ENCODE data around the gene UGT1A5.

UGT1A5 gene

DNA sequence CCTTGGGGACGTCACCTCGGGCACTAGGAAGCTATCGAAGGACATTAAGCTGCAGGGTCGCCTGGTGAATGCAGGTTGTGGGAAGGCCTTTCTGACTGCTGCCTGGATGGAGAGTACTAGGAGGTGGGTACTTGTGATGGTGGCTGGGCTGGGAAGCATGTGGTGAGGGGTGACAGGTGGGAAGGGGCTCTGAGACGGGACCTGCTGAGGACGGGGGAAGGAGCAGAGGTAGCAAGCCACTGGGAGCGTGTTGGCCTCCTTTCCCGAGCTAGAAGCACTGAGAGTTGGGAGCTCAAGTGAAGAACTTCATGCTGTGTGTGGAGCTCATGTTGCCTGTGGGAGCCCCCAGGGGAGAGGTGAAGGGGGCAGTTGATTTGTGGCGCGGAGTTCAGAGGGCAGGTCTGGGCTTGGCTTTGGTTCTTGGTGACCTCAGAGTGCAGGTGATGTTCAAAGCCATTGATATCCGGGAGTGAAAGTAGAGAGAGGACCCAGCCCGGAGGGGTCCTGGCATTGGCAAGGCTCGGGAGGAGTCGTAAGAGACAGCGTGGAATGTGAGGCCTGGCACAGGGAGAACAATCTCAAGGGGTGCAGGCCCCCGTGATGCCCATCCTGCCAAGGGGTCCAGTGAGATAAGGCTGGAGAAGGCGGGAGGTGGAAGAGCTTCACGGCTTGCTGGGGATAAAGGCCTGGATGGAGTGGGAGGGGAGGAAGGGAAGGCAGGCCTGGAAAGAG is 78.6 kb downstream of the UGT1A5 start:
- DNase-seq: no peak

DNA sequence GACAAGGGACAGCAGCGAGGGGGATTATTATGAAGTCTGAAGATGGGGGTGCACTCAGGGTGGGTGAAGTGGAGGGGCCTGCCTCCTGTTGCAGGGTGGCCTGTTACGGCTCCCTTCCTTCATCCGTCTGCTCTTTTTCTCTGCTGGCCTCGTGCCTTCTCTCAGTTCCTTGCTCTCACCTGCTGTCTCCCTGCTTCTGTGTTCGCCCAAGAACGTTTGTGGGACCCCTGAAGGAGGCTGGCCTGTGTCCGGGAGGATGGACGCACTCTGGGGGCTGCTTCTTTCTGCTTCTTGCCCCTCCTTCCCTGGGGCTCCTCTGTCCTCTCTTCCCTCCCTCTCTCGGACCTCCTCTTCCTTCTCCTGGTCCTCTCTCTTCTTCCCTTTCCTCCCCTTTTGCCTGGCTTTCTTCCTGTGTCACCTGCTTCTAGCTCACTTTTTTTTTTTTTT is 79.2 kb downstream of the UGT1A5 start:
- DNase-seq: no peak

DNA sequence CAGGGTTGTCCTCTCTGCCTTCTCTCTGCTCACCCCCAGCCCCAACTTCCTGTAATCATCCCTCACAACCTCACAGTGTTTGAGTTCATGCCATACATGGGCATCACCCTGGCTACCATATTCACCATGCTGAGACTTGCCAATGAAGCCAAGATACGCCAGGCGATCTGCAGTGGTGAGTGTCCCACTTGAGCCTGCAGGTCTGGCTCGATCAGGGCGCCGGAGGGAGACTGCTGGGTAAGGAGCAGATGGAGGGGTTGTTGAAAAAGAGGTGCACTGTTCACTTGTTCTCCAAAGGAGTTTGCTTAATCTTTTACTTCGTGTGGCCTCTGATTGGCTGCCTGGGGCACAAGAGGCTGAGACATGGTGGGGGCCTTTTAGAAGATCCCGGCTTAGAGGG is 80.0 kb downstream of the UGT1A5 start:
- DNase-seq: no peak

DNA sequence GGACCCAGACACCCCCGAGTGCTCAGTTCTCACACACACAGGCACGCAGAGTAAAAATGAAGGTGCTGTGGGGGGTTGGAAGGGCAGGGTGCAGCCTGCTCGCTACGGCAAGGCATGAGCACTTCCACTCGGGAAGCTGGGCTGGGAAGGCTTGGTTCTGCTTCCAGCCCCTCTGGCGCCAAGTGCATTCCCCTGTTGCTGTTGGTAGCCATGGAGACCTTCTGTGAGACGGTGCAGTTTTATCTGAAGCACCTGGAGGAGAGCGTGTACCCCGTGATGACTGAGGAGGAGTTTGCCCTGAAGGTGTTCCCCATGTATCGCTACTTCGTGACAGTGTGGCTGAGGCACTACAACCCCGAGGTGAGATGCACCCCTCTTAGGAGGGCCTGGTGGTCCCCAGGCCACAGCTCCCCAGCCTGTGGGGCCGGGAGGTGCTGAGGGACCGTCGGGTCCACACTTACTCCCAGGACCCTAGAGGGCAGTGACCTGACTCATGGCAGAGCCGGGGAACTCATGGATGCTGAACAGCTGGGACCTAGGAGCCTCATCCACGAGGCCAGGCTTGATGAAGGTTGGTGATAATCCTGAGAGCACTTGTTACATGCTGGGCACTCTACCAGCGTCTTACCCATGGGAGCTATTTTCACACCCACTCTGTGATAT is 80.9 kb downstream of the UGT1A5 start:
- DNase-seq: no peak

DNA sequence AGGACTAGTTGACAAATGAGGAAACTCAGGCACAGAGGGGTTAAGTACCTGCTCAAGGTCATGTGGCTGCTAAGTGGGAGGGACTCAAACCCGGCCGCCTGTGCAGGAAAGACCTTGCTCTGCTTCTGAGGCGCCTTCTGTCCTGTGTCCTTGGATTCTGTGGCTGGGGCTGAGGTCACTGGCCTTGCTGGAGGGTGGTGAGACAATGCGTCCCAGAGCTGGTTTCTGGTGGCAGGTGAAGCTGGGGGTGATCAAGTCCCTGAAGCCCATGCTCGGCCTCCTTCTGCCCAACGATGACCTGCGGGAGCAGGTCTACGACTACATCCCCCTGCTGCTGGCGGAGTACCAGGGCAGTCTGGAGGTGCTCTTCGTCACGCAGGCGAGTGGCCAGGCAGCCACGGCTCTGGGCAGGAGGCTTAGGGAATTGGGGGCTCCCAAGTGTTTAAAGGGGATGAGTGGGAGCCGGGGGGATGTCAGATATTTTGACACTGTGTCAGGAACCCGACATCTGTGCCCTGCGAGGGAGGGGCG is 81.5 kb downstream of the UGT1A5 start:
- no peak for DNase-seq

DNA sequence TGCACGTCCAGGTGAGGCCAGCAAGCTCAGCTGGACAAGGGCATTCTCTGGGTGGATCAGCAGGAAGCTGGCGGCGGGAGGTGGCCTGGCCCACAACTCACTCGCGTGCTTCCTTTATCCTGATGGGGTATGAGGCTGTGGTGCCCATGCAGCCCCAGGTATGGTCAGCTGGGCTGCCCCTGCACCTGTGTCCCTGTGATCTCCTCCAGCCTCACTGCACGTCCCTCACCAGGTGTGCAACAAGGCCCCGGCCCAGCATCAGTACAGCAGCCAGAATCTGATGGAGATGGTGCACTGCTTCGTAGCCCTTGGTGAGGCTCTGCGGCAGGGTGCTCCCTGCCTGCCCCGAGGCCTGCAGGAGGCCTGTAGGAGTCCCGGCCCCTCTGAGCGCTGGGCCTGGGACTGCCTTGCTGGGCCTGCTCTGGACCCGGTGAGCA is 83.0 kb downstream of the UGT1A5 start:
- no peak for DNase-seq

DNA sequence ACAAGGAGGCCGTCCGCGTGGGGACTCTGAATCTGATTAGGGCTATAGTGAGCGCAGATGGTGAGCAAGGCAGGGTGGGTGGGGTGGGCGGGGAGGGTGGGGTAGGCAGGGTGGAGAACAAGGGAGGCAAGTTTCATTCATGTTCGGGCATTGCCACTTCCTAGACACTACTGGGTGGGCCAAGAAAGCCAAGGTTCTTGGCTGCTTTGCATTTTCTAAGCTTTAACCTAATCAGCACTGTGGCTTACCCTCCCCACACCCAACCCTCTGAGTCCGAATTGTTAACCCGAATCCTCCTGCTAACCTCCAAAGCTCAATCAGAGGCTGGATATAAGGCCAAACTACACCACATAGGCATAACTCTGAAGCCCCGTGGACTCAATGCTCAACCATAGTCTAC is 83.5 kb downstream of the UGT1A5 start:
- DNase-seq: no peak

DNA sequence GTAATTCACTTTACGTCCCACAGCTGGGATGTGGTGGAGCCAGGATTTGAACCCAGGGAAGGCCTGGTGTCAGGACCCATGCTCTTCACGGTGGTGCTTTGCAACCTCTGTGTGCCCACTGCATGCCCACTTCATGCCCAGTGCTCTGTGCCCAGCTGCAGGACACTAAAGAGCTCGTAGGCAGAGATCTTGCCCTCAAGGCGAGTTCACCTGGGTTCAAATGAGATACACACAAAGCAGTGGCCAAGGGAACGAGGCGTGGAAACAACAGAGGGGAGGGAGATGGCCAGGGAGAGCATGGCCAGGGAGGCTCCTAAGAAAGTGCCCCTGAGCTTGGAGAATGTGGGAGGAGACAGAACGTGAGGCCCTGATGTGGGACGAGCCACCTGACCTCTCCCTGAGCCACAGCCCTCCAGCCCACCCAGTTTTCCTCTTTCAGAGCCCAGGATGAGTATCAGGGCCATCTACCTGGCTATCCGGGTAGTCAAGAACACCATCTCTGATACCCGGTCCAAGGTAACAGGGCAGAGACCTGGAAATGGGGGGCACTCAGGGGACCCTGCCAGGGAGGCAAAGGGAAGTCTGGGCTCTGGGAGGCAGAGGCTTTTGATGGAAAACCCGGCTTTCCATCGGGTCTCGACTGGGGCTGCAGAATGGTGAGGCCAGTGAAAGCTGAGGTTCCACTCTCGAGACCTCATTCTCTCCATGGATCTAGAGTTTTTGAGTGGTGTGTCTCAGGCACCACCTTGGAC is 85.8 kb downstream of the UGT1A5 start:
- DNase-seq: no peak

DNA sequence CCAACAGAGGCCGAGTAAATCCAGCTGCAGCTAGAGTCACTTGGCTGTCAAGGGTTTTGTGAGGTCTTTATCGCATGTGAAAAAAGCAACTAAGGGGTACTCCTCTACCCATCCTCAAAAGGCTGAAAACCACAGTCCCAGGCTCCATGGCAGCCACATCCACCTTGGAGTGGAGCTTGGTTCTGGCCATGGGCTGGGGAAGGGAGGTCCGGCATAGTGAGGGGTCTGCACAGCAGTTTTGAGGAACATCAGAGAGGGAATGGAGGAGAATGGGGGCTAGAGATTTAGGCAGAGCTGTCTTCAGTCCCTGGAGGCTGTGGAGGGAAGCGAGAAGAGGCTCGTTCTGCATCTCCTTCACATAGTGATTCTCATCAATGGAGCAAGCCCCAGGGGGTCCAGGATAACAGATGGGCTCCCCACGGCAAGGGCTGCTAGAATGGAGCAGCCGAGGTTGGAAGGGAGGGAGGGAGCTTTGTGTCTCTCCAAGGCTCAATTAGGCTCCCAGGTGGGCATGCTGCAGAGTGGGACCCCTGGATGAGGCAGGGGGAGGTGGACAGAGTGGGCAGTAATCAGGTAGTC is 86.5 kb downstream of the UGT1A5 start:
- DNase-seq: no peak

DNA sequence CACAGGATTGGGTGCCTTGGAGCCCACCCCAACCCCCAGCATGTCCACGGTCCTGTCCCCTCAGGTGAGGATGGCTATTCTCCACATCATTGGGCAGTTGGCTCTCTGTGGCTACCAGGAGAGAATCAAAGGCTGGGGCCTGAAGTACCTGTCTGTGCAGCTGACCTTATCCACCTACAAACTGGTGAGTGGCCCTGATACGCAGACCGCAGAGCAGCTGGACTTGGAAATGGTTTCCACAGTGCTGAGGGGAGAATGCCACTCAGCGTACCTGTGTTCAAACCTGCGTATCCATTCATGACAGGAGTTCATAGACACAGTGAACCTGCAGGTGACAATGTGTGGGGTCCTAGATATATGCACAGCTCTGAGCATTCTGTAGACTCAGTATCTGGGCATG is 87.0 kb downstream of the UGT1A5 start:
- no peak for DNase-seq

DNA sequence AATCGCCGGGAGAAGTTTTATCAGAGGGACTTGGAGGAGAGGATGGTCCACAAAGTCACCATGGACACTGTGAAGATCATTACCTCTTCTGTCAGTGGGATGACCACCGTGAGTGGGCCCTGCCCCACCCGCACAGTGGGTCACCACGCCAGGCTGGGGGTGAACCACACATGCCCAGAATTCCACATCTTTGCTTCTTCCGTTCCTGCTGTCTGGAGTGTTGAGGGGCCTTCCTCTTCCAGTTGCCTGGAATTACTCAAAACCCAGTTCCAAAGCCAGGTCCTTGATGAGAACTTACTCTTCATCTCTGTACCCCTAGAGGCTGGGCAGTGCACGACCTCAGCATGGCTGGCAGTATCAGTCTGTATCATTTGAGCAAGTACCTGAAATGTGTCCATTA is 87.5 kb downstream of the UGT1A5 start:
- DNase-seq: no peak

DNA sequence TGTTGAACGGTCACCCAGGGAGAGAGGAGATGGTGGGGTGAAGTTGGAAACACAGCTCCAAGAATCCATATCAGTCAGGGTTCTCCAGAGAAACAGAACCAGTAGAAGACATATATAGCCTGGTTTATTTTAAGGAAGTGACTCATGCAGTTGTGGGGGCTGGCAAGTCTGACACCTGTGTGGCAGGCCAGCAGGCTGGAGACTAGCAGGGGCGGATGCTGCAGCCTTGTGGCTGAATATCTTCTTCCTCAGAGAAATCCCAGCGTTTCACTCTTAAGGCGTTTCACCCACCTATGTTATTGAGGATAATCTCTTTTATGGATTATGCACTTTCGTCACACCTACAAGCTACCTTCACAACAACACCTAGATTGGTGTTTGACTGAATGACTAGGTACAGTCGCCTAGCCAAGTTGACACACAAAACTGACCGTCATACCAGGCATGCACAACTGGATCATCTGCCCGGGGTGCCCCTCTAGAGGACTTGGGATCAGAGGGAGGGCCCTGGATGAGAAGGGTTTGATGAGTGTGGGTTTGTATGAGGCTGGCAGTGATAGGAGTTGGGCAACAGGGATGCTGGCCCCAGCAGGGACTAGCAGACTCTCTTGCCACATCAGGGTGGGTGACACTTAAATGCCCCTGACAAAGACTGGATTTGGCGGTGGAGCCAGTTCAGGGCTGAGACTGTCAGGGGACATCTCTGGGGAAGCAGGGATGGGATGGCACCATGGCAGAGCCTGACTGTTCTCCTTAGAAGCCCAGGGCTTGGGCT is 88.8 kb downstream of the UGT1A5 start:
- DNase-seq: no peak

DNA sequence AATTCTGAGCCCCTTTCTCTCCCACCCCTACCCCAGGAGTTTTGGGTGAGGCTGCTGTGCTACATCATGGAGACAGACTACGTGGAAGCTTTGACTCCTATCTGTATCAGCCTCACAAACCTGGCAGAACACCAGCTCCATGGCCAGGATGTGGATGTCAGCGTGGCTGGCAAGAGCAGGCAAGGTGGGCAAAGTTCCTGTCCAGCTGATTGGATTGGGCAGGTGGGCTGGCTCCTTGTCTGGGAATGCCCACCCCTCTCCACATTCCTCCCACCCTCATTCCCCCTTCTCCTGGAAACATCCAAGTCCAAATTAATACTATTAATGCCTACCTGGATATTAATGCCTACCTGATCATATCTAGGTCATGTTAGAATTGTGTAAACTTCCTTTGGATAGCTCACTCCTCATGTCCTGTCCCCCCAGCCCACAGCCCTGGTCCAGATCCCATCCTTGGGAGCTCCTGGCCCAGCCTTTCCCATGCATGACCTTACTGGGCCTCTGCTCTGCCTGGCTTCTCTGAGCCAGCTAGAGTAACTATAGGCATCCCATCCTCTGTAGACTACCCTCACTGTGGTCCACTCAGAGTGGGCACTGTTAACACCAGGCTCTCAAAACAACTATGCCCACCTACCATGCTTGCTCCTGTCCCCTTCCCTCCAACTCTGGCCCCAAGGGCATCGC is 89.6 kb downstream of the UGT1A5 start:
- no peak for DNase-seq

DNA sequence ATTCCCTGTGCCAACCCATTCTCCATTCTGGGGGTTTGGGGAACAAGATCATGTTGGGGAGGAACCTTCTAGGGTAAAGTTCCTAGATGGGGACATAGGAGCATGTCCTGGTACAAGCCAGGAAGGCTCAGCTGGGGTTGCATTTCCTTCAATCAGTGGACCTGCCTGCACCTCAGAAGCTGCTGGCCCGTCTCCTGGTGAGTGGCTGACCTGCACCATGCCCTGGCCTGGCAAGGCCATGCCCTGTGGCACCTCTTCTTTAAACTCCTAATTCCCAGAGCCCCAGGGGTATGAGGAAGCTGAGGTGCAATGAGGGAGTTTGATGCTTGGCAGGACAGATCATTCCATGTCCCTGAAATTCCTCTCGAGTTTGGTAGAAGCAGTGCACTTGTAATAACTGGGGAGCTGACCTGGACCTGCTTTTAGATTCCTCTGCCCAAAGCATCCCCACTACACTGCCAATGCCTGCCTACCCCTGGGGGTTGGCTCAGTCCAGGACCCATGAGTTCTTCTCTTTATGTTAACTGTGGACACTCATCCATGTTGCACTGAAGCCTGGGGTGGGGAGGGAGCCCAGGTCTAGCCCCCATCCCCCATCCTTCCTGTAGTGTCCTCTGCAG is 90.7 kb downstream of the UGT1A5 start:
- DNase-seq: no peak

DNA sequence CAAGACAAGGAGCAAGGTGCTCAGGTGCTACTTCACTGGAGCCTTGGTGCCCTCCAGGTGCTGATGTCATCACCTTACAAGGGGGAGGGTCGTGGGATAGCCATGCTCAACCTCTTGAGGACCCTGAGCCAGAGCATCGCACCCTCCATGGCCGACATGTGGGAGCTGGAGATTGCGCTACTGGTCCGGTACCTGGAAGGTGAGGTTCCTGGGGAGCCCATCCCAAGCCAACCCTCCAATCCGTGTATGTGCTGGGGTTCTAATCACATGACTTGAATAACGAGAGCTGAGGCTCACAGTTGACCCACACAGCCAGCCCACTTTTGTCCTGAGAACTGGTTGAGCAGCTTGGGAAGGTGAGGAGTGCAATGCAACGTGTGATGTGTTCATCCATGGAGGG is 91.3 kb downstream of the UGT1A5 start:
- DNase-seq: no peak

DNA sequence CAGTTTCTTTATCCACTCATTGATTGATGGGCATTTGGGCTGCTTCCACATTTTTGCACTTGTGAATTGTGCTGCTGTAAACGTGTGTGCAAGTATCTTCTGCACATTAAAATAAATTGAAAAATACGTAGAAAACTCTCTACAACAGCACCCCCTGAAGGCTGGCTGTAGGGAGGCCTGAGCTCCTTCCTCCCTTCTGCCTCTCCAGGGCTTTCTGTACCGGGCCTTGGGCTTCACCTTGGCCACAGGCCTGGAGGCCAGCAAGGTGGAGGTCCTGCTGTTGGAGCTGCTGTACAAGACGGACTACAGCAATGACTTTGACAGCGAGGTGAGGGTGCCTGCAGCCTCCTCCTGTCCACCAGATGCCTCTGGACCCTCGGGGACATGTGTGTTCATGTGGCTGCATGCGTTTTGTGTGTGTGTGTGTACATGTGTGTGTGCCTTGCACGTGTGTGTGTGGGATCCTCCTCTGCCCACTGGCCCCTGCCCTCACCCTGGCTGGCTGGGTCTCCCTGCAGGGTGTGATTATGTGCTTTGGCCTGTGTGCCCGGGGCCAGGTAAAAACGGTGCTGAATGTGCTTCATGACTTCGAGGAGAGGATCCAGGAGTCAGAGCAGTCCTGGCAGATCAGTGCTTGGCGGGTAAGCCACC is 94.6 kb downstream of the UGT1A5 start:
- no peak for DNase-seq

DNA sequence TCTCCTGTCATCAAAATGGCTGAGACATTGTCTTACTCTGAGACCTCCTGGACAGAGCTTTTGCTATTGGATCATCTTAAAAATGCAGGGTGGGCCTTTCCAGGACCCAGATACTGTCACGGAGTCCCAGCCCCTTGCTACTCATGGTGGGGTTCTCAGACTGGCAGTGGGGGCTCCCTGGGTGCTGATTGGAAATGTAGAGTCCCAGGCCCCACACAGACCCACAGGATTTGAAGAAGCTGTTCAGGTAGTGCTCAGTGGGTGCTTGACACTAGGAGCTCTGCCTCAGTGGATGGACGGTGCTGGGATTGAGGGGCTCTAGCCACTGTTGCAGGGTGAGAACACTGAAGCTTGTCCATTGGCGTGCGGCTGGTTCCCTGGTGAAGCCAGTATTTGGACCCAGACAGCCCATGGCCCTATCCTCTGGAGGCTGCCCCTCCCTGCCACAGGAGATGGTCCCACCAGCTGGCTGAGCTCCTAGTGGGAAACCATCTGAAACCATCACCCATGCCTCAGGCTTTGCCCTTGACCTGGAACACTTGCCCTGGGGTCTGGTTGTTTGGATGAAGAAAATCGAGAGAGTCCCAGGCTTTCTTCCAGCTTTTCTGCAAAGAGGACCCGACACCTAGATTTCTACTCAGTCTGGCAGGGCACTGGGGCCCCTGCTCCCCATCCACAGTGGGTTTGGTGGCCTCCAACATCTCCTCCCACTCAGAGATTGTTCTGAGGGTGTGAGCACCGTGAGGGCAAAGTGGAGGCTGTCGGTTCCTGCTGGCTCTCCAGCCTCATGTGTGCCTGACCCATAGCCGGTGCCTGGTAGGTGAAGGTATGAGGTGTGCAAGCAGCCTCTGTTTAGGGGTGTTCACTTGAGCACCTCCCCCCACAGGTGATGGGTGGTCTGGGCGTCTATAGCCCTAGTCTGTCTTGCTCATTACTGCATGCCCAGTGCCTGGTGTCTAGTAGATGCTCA is 95.5 kb downstream of the UGT1A5 start:
- no peak for DNase-seq

DNA sequence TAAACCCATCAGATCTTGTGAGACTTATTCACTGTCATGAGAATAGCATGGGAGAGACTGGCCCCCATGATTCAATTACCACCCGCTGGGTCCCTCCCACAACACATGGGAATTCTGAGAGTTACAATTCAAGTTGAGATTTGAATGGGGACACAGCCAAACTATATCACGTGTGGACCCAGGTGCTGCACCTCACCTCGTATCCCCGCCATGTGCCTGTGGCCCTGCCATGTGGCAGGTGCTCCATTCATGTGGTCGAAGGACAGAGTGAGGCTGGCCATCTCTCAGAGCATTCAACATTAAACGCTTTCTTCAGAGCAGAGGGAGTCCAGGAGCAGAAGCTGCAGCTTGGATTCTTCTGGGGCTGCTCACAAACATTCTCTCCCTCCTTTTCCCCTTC is 97.7 kb downstream of the UGT1A5 start:
- no peak for DNase-seq

DNA sequence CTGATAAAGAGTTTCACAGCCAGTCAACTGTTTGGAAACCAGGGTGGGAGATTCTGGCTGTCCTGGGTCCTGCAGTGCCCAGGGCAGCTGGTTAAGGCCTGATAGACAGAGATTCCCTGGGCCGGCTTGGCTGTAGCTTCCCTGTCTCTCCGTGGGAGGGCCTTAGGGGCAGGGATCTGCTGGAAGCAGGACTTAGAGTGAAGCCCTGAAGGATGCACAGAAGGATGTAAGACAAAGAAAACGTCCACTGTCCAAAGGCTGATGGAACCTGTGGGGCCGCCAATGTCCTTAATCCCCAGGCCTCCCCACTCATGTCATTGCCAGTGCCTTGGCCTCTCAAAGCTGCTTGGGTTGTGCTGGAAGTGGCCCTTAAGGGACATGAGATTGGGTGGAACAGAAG is 98.4 kb downstream of the UGT1A5 start:
- no peak for DNase-seq

DNA sequence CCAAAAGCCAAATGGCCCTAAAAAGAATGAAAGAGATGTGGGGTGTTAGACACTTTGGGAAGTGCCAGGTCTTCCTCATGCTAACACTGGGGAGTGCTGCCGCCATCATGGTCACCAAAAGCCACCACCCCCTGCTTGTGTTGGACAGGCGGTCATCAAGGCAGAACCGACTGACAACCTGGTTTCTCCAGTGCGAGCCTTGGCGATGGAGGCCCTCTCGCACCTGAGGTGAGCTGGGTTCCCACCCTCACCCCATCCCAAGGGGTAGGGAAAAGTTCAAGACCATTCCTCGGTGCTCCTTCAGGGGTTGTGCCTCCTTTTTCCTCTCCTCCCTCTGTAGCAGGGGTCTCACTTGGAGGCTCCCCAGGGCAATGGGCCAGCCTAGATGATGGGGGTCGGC is 99.0 kb downstream of the UGT1A5 start:
- DNase-seq: no peak

All from MV-4-11 (cell line).